Jurkat, Clone E6-1 (cell line): ENCODE measurements around the gene ZNF174.

ENCODE experiments used
- DNase-seq: peaks from one replicate; pipeline ENCODE4 v3.0.0-alpha.2; 2011; ENCODE audit warnings: low read depth, low spot score
- H3K4me3 ChIP-seq: 2 replicates; pipeline ENCODE4 v1.5.1; 2011; ENCODE audit warnings: mild to moderate bottlenecking, low read length, control low read depth, moderate library complexity

The ZNF174 gene

DNA sequence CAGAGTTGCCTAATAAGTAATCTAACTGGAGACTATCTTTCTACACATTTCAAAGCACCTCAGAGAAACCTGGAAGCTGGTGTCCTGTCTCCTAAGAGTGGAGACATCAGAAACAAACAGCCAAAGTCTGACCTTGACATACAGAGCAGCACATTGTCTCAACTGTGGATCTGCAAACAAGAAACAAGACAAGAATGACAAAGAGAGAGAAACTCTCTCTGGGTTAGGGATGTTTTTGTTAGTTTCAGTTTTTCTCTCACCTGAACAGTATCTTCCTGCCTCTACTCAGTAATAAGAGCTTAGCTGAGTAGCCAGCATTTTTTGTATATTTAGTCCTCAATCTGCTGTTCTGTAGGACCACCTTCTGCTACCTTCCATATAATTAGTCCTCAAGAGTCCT, 33.4 kb downstream of the ZNF174 start:
- H3K4me3 ChIP-seq: no peak overlapping the region
- DNase-seq: no peak

DNA sequence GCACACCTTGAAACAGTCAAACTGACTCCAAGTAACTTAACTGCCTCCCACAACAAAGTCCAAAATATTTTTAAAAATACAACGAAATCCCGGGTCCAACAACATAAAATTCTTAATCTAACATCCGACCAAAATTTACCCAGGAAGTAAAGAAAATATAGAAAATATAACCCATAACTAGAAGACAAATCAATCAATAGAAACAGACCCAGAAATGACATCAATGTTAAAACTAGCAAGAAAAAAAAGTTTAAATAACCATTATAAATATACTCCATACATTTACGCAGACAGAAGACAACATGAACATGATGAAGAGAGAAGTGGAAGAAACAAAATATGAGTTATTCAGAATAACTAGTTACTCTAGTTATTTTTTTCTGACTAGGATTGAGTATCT, 38.6 kb downstream of the ZNF174 start:
- H3K4me3 ChIP-seq: no peak overlapping the region
- no peak for DNase-seq

DNA sequence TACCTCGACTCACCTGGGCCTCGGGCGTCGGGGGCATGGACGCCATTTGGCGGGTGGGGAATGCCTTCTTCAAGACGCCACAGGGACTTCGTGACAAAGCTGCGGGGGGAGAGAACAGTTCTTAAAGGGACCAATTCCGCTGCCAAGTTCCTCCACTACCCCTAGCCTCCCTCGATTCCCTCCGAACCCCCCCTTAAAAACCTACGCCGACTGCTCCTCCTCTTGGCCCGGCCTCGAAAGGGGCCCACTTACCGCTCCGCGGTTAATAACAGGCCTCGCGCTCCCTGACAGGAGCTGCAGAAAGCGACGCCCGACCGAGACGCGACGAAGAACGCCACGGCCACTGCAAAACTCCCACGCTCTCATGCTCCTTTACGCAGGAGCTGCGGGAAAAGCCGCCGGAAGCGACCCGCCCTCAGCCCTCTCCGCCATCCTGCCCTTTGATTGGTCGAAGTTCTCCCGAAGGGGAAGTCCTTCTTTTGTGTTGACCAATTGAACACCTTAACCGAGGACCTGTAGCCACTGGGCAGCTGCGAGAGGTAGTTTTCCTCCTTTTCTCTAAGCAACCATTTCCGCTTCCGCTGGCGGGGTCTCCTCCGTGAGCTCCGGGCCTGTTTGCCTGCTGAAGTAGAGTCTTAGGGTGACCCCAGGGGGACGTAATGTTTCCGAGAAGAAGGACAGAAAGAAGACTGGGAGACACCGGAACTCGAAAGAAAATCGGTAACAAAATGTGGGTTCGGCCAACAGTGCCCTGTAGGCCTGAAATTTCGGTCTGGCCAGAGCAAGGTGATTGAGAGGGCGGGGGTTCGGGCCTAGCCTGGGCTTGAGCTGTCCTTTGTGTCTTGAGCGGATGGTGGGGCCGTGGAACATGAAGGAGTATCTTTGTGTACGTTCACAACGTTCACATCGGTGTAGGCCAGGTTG, 42.4 kb downstream of the ZNF174 start, which contains the start of the genes NAA60 and ZNF597:
Gene NAA60, plus strand, starts transcription at position 573 of the 924 bp plus-strand sequence. CDS start 32,548 bp downstream, outside the sequence.
Gene ZNF597, minus strand, starts transcription at position 397 of the 924 bp plus-strand sequence. Its CDS starts 351 bp downstream, at position 46.
- peak within 1 kb of the TSS; percentile 77 for H3K4me3 ChIP-seq
- peak; percentile 92 for DNase-seq

DNA sequence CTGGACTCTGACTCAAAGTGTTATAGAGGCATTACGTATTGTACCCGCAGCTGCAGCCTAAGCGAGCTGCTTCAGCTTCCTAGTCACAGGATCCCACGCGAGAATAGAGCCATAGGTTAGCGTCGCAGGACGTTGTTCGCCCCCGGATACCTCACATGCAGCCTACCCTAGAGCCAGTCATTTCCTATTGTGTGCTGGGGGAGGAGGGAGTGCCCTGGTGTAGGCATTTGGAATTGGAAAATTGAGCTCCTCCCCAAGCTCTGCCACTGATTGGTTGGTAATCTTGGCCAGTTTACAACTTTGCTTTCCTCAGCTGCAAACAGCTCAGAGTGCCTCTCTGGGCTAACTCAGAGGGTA, 43.0 kb downstream of the ZNF174 start:
- peak; percentile 35 for DNase-seq
- H3K4me3 ChIP-seq: peak overlapping the region; percentile 77

DNA sequence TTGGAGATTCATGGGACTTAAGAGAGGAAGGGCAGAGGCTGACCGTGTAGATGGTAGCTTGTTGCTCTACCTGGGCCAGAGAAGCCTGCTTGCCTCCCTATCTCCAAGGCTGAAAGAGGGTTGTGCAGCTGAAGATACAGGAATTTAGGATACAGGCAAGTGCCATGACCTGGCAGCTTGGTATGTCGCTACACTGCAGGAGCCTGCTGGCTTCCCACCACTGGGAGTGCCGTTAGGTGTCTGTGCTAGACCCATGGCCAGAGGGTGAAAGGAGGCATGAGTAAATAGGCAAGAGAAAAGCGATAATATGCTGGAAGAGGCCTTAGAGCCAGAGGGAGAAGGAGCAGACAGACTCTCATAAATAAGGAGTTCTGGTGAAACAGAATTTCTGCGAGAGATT, 53.1 kb downstream of the ZNF174 start:
- no peak for DNase-seq

DNA sequence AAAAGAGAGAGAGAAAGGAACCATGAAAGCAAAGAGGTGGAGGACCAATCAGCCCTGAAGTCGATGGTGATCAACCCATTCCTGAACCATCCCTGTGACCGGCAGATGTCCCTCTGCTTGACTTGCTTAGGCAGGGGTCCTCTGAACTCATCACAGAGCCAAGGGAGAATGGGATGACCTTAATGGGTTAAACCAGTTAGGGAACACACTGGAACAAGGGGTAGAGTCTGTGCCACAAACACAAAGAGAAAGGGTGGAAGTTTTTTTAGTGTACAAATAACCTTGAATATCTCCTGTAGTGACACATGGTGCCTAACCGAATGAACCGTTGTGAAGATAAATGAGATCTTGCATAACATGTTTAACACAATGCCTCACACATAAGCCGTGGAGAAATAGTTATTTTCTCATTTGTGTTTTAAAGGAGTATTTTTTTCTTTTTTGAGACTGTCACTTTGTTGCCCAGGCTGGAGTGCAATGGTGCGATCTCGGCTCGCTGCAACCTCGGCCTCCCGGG, 53.7 kb downstream of the ZNF174 start:
- no peak overlapping the region for H3K4me3 ChIP-seq
- no peak for DNase-seq

More for the DNA sequence above, 53.1 kb downstream of the ZNF174 start:
- no peak overlapping the region for H3K4me3 ChIP-seq

DNA sequence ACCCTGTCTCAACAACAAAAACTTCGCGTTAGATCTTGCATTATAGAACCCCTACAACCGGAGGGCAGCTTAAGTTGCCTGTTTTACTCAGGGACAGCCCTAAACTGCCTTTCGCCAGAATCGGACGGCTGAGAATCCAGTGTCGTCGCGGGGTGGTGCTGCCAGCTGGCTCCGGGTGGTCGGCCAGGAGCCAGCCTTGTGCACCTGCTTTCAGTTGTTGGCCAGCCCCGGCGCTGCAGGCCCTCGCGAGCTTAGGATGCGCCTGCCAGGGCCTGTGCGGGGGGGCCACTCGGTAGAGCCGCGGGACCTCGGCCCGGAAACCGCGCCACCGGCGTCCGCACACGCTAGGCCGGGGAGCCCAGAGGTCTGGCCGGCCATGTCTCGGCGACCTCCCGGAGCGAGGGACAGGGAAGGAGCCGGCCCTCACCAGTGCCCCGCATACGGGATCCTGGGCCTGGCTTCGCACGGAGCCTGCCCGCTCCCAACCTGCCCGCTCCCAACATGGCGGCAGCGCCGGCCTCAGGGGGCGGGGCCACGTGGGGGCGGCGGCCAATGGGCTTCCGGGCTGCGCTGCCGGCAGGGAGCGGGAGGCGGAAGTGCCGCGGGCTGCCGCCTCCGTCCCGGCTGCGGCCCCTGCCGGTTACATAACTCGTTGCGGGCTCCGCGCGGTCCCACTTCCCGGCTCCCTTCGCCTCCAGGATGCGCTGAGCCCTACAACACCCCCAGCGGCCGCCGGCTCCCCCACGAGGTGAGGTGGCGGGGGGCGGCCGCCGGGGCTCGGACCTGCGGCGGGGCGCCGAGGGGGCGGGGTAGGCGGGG, 56.6 kb downstream of the ZNF174 start:
- peak; percentile 77 for DNase-seq
- H3K4me3 ChIP-seq: peak overlapping the region; percentile 89

DNA sequence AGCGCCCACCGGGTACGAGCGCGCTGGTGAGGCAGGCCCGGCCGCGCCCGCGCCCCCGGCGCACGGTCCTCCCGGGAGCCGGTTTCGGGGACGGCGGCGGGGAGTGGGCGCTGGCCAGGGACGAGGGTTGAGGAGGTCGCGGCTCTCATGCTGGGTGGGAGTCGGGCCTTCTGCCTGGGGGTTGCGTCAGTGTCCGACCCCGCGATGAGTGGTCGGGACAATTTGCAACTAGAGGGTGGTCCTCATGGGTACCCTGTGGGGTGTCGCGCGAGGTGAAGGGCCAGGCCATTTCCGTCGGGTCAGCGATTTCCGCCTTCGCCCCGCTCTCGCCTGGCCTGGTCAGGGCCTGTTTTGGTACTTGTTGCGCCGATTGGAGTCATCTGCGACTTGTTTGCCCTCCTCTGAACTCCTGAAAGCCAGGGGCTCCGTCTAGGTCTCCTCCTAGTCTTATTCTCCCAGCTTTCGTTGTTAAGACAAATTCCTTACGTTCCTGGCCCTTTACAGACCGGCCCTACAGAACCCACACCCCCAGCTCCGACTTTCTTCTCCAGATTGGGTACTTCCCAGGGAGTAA, 57.4 kb downstream of the ZNF174 start:
- peak overlapping the region; percentile 89 for H3K4me3 ChIP-seq
- DNase-seq: no peak

DNA sequence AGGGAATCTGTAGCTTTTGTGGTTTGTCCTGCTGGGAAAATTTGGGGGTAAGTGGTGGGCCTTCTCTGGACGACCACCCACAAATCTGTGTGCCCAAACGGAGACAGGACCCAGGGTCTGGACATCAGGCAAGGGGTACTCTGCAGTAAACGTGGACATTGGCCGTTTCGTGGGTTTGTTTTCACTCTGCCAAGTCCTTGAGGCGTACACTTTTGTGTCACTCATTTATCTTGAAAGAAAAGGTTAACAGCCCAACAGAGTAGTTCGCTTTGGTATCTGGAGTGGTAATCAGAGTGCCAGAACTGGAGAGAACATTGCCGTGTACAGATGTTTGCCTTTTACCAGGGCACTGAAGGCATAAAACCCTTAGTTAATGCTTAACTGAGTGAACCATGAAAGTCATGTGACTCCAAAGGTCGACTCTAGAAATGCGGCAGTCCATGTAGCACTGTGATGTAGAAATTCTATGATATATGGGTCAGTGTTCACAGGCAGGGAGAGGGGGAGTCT, 57.9 kb downstream of the ZNF174 start:
- peak; percentile 34 for DNase-seq
- peak overlapping the region; percentile 89 for H3K4me3 ChIP-seq
